Left ventricle myocardium inferior (tissue), 1 donor: ENCODE data around the gene CXCL17. TPM values are rescaled to one million over a fixed set of nuclear protein-coding genes. Genes with fewer than 3 reads are reported as not detected.

Experiments
- DNase-seq: peaks from one replicate; pipeline ENCODE4 v3.0.0-alpha.2; 2020
- H3K27ac ChIP-seq: fragments of 200-600 bp; replicated peaks from 2 replicates; pipeline ENCODE4 v1.8.0; 2021
- H3K27me3 ChIP-seq: fragments of 200-600 bp; 2 replicates; pipeline ENCODE4 v1.8.0; 2021; ENCODE audit warnings: low read depth
- H3K36me3 ChIP-seq: fragments of 200-600 bp; 2 replicates; pipeline ENCODE4 v1.8.0; 2021
- H3K4me1 ChIP-seq: fragments of 200-600 bp; 2 replicates; pipeline ENCODE4 v1.8.0; 2021
- H3K4me3 ChIP-seq: fragments of 200-600 bp; 2 replicates; pipeline ENCODE4 v1.8.0; 2021; ENCODE audit warnings: mild to moderate bottlenecking, moderate library complexity
- H3K9me3 ChIP-seq: fragments of 200-600 bp; replicated peaks from 2 replicates; pipeline ENCODE4 v1.8.0; 2021
- CTCF ChIP-seq: fragments of 200-600 bp; IDR thresholded peaks from 2 replicates; pipeline ENCODE4 v1.8.0; 2021; ENCODE audit warnings: antibody characterized with exemption, mild to moderate bottlenecking, borderline replicate concordance
- intact Hi-C: fragments of 100-400 bp; cut with micrococcal nuclease; formaldehyde crosslinking; loops from one replicate; pipeline ENCODE4 v1.11.0; 2022
- total RNA-seq: library from RNA; stranded (reverse); fragmentation: NEBNext Ultra II Directional; extraction: Animal tissue kit (Norgen Biotek cat#: 25700); gene quantifications from one replicate; pipeline ENCODE4 v1.2.1, GENCODE V29; 2021
- donor health status: DM: no; HTN: yes; CAD: no; lungs with severe emphysema.

Gene CXCL17
- total RNA-seq, 1 donor from 2014 or later = not detected

- TF ChIP-seq CTCF = no peak
- Histone ChIP-seq H3K9me3 (no peaks in the 10 kb centered on the region), H3K4me1 (peaks cover 64% of the 10 kb centered on the region), H3K4me3 (no peak overlapping the region), H3K36me3 (no peaks in the 10 kb centered on the region), H3K27ac (peak overlapping the region; percentile 81), H3K27me3 (no peaks in the 10 kb centered on the region)
- DNase-seq = no peak
- intact Hi-C loops = no loop called here
Observed at GRCh38 chr19:42436006-42436405, 6.7 kb downstream of the CXCL17 start.

- H3K4me1 ChIP-seq = peaks cover 60% of the 10 kb centered on the region
- no peaks in the 10 kb centered on the region for H3K36me3 ChIP-seq
- TF ChIP-seq CTCF = no peak
- DNase-seq = no peak
- intact Hi-C loops = no loop called here
- H3K4me3 ChIP-seq = no peak overlapping the region
- no peaks in the 10 kb centered on the region for H3K9me3 ChIP-seq
- no peaks in the 10 kb centered on the region for H3K27me3 ChIP-seq
- H3K27ac ChIP-seq = peak overlapping the region; percentile 81
Observed at GRCh38 chr19:42435316-42435715, 7.4 kb downstream of the CXCL17 start.

- Histone ChIP-seq H3K36me3 (no peaks in the 10 kb centered on the region), H3K9me3 (no peaks in the 10 kb centered on the region), H3K4me1 (peaks cover 50% of the 10 kb centered on the region), H3K27me3 (no peaks in the 10 kb centered on the region), H3K4me3 (peak overlapping the region; percentile 1), H3K27ac (peak overlapping the region; percentile 81)
- intact Hi-C loops = no loop called here
- peak; percentile 85 for DNase-seq
- TF ChIP-seq CTCF = peak; percentile 81
Observed at GRCh38 chr19:42433503-42434260, 9.1 kb downstream of the CXCL17 start.

GRCh38 chr19:42431486-42431885 lies 11.3 kb downstream of the CXCL17 start:
- Histone ChIP-seq H3K4me1 (peaks cover 57% of the 10 kb centered on the region), H3K36me3 (no peaks in the 10 kb centered on the region), H3K27ac (peak overlapping the region; percentile 81), H3K4me3 (no peak overlapping the region), H3K27me3 (no peaks in the 10 kb centered on the region), H3K9me3 (no peaks in the 10 kb centered on the region)
- DNase-seq = no peak
- no peak for TF ChIP-seq CTCF
- intact Hi-C loops = no loop called here

GRCh38 chr19:42428676-42429075 lies 14.1 kb downstream of the CXCL17 start:
- DNase-seq = no peak
- intact Hi-C loops = no loop called here
- no peak for TF ChIP-seq CTCF
- Histone ChIP-seq H3K27ac (no peak overlapping the region), H3K9me3 (no peaks in the 10 kb centered on the region), H3K4me1 (peaks cover 49% of the 10 kb centered on the region), H3K27me3 (no peaks in the 10 kb centered on the region), H3K4me3 (no peak overlapping the region), H3K36me3 (no peaks in the 10 kb centered on the region)
